GM12891 (cell line): ENCODE results near the gene CCT6B. TPM values are rescaled to one million over a fixed set of nuclear protein-coding genes. Genes with fewer than 3 reads are reported as not detected.
"Not testable (repeated sequence)": the region's sequence is repeated elsewhere in the genome, so short reads cannot be mapped to it uniquely, and the experiment has no call there.

Experiments used
- DNase-seq: peaks from one replicate; pipeline ENCODE4 v3.0.0; 2011; ENCODE audit warnings: low spot score; ENCODE audit not compliant: insufficient read length
- FAIRE-seq: peaks from 2 replicates; lab custom pipeline; 2011; peaks lifted over from hg19 to GRCh38; lab: Jason Lieb, UNC
- PAX5 ChIP-seq: IDR thresholded peaks from 2 replicates; pipeline ENCODE4 v1.6.1; 2011; ENCODE audit warnings: low read length, moderate library complexity, mild to moderate bottlenecking; ENCODE audit not compliant: insufficient read depth, severe bottlenecking
- POLR2A ChIP-seq: IDR thresholded peaks from 2 replicates; pipeline ENCODE4 v1.6.1; 2011; ENCODE audit warnings: low read depth, low read length, control low read depth
- POLR2AphosphoS5 ChIP-seq: IDR thresholded peaks from 2 replicates; pipeline ENCODE4 v1.6.1; 2011; ENCODE audit warnings: low read depth, low read length, control low read depth
- POU2F2 ChIP-seq: IDR thresholded peaks from 2 replicates; pipeline ENCODE4 v1.6.1; 2011; ENCODE audit warnings: low read depth, mild to moderate bottlenecking, control low read depth, low read length, moderate library complexity
- SPI1 ChIP-seq: IDR thresholded peaks from 2 replicates; pipeline ENCODE4 v1.6.1; 2011; ENCODE audit warnings: low read depth, low read length, control low read depth
- TAF1 ChIP-seq: IDR thresholded peaks from 2 replicates; pipeline ENCODE4 v1.6.1; 2011; ENCODE audit warnings: low read depth, low read length, control low read depth
- polyA plus RNA-seq: library from polyadenylated mRNA; unstranded; fragments of >200 nt; gene quantifications from one replicate; pipeline ENCODE4 v1.2.1, GENCODE V29; 2012; ENCODE audit warnings: low read depth, missing spikeins, inconsistent platforms; ENCODE audit not compliant: missing spikeins

The CCT6B gene, protein sequence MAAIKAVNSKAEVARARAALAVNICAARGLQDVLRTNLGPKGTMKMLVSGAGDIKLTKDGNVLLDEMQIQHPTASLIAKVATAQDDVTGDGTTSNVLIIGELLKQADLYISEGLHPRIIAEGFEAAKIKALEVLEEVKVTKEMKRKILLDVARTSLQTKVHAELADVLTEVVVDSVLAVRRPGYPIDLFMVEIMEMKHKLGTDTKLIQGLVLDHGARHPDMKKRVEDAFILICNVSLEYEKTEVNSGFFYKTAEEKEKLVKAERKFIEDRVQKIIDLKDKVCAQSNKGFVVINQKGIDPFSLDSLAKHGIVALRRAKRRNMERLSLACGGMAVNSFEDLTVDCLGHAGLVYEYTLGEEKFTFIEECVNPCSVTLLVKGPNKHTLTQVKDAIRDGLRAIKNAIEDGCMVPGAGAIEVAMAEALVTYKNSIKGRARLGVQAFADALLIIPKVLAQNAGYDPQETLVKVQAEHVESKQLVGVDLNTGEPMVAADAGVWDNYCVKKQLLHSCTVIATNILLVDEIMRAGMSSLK
- 3.5 TPM for polyA plus RNA-seq

GRCh38 chr17:34961093-34961911, at the start of gene CCT6B, which contains the start of gene ZNF830:
TSS of gene CCT6B (minus strand) at chr17:34961460. CDS start at chr17:34961393, 67 bp downstream.
TSS of gene ZNF830 (plus strand) at chr17:34961540. CDS start at chr17:34961567, 27 bp downstream.
- DNase-seq: peak; percentile 73
- 0 out of 2 replicates have a peak, but pooled peaks have one; percentile 4 for TF ChIP-seq SPI1
- peak; percentile 87; the same call in 1 of the 2 replicates for TF ChIP-seq POU2F2
- no peak for TF ChIP-seq PAX5
- peak; percentile 96 for TF ChIP-seq POLR2AphosphoS5
- TF ChIP-seq POLR2A: peak; percentile 96
- TF ChIP-seq TAF1: peak; percentile 93
- peak; percentile 96 for FAIRE-seq

DNA sequence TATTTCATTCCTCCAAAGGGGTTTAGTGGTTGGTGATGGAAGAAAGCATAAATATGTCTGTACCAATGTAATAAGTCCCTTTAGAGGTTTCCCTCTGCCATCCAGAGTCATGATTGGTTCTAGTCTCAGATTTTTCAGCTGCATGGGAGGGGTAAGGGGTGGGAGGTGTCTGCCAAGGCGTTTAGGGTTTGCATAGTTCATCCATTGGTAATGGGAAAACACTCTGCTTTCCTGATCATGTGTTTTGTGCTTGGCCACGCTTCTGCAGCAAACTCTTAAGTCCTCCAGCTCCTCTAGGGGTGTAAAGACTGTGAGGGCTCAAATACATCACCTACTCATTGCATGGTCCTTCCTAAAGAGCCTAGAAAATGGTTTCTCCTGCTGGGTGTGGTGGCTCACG, 48.8 kb upstream of the CCT6B start:
- no peak for DNase-seq
- FAIRE-seq: no peak

DNA sequence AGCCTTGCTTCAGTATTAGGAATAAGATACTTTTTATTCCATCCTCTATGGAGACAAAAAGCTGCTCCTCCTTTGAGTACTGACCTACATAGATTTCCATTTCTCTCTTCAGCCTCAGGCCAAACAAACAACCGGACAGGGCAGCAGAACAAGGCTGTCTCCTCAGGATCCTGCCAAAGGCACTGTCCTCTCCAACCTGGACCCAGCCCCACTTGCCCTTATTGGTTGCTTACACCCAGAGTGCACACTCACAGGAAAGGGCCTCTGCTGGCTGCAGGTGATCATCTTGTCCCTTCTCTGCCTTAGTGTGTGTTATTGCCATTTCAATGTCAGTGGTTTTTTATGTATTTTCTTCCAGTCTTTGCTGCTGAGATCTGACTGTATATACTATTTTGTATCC, 45.7 kb upstream of the CCT6B start:
- TF ChIP-seq PAX5 (no peak), POLR2AphosphoS5 (no peak), SPI1 (no peak), TAF1 (no peak), POU2F2 (no peak), POLR2A (0 out of 2 replicates have a peak, but pooled peaks have one; percentile 6)
- FAIRE-seq: no peak
- no peak for DNase-seq

More for the DNA sequence above, 48.8 kb upstream of the CCT6B start:
- TF ChIP-seq PAX5 (no peak), POU2F2 (no peak), POLR2A (no peak), TAF1 (no peak), POLR2AphosphoS5 (no peak), SPI1 (no peak)

- TF ChIP-seq POLR2A (0 out of 2 replicates have a peak, but pooled peaks have one; percentile 10), POLR2AphosphoS5 (0 out of 2 replicates have a peak, but pooled peaks have one; percentile 21), TAF1 (no peak)
- DNase-seq (no peak), FAIRE-seq (no peak)
Observed at GRCh38 chr17:35006345-35006744, 45.1 kb upstream of the CCT6B start.

- TF ChIP-seq POLR2A (peak; percentile 42; the same call in 1 of the 2 replicates), POU2F2 (no peak), PAX5 (no peak), POLR2AphosphoS5 (no peak), SPI1 (no peak), TAF1 (no peak)
- DNase-seq (no peak), FAIRE-seq (no peak)
Observed at GRCh38 chr17:35003778-35004177, 42.5 kb upstream of the CCT6B start.

GRCh38 chr17:35002876-35003551, 41.8 kb upstream of the CCT6B start:
- DNase-seq (no peak), FAIRE-seq (no peak)
- no peak for TF ChIP-seq POU2F2
- no peak for TF ChIP-seq TAF1
- no peak for TF ChIP-seq PAX5
- no peak for TF ChIP-seq SPI1
- TF ChIP-seq POLR2A: no peak
- no peak for TF ChIP-seq POLR2AphosphoS5

DNA sequence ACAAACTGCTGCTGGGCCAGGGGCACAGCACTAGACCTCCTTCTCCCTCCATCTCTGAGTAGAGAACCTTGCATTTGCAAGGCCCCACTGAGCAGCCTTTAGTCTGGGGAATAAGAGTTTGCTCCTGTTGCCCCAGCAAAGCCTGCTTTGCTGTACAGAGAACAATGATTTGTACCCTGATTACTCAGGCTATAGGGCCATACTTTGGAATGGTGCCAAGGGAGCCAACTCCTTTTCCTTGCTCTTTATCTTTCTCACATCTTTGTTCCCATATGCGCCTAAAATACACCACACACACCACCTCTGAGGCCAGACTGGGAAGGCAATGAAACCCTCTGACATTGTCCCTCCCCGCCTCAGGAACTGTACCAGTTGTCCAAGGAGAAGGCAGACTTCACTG, 40.3 kb upstream of the CCT6B start:
- FAIRE-seq (no peak), DNase-seq (no peak)
- TF ChIP-seq POLR2AphosphoS5: no peak
- no peak for TF ChIP-seq SPI1
- TF ChIP-seq POLR2A: no peak
- TF ChIP-seq PAX5: no peak
- TF ChIP-seq TAF1: no peak
- TF ChIP-seq POU2F2: no peak

DNA sequence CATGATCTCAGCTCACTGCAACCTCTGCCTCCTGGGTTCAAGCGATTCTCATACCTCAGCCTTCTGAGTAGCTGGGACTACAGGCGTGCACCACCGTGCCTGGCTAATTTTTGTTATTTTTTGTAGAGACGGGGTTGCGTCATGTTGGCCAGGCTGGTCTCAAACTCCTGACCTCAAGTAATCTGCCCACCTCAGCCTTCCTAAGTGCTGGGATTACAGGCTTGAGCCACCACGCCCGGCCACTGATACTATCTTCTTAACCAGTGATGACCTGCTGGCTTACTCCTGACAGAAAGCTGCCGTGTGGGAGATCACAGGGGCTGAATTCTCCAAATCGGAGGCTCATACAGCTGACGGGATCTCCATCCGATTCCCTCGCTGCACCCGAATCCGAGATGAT, 39.7 kb upstream of the CCT6B start:
- DNase-seq, FAIRE-seq: not testable (repeated sequence)
